Psoas muscle (tissue), 8 donors: Measurements from ENCODE around the gene SARM1. TPM values are rescaled to one million over a fixed set of nuclear protein-coding genes. Genes with fewer than 3 reads are reported as not detected.
"Not testable (repeated sequence)": the region's sequence is repeated elsewhere in the genome, so short reads cannot be mapped to it uniquely, and the experiment has no call there.

Source experiments
- ATAC-seq, 4 donors: fragments of 200-7000 bp; cut with Tn5 transposase; one replicate each; pipeline ENCODE4 v1.9.1; 2020; ENCODE audit warnings: moderate library complexity in 3 of 4, mild to moderate bottlenecking in 2 of 4
- DNase-seq, 2 donors: peaks; one replicate each; pipeline ENCODE4 v3.0.0-alpha.2; 2020
- H3K27ac ChIP-seq: fragments of 200-600 bp; one replicate; pipeline ENCODE4 v1.8.0; 2022
- H3K27me3 ChIP-seq, 3 donors: fragments of 200-600 bp in 1 of 3; one replicate each; pipeline versions ENCODE4 v1.6.1 to v1.8.0; 2013 to 2022; ENCODE audit warnings: low read length in 2 of 3, mild to moderate bottlenecking in 2 of 3, moderate library complexity in 1 of 3; ENCODE audit not compliant: insufficient read depth in 3 of 3
- H3K36me3 ChIP-seq, 2 donors: fragments of 200-600 bp in 1 of 2; one replicate each; pipeline versions ENCODE4 v1.6.1 to v1.8.0; 2013 to 2022; ENCODE audit warnings: low read depth in 1 of 2, mild to moderate bottlenecking in 1 of 2, moderate library complexity in 1 of 2; ENCODE audit not compliant: insufficient read depth in 1 of 2
- H3K4me1 ChIP-seq: fragments of 200-600 bp; one replicate; pipeline ENCODE4 v1.8.0; 2022
- H3K4me3 ChIP-seq: fragments of 200-600 bp; one replicate; pipeline ENCODE4 v1.8.0; 2022; ENCODE audit warnings: mild to moderate bottlenecking
- H3K9me3 ChIP-seq: fragments of 200-600 bp; one replicate; pipeline ENCODE4 v1.8.0; 2022
- WGBS, 3 donors: extraction: QIAGEN DNeasy Blood & Tissue Kit; methylation state at CpG; one replicate each; pipeline versions ENCODE4 v1.1.6 to v1.1.7; 2013; 5-methylcytosine and 5-hydroxymethylcytosine counted together
- intact Hi-C, 2 donors: fragments of 100-400 bp; cut with DNase I; formaldehyde crosslinking; loops; one replicate each; pipeline versions ENCODE4 v1.11.0 to v1.14.2; 2022
- polyA plus RNA-seq, 3 donors: library from polyadenylated mRNA; stranded (reverse); fragments of 200-250 nt; gene quantifications; one replicate each; pipeline ENCODE4 v1.2.3, GENCODE V29; 2013
- total RNA-seq, 4 donors: library from RNA; stranded (reverse); fragmentation: NEBNext Ultra II Directional in 2 of 4; extraction: Animal tissue kit (Norgen Biotek cat#: 25700) in 2 of 4; gene quantifications; one replicate each; pipeline versions ENCODE4 v1.2.1 to v1.2.4, GENCODE V29; 2021 to 2023
- TF ChIP-seq, protein P1 (sequence below): fragments of 200-600 bp; IDR thresholded peaks from one replicate; pipeline ENCODE4 v1.8.0; 2022; ENCODE audit warnings: antibody characterized with exemption
- donor health status: healthy with polysubstance abuse.
- donor health status: DM: no; HTN: no; CAD: no; lungs with moderate emphysema.
- donor health status: Bipolar disorder and iron deficiency.
- donor health status: healthy.
- donor health status: DM: yes; HTN: yes; CAD: no.
- donor health status: DM: no; HTN: no; CAD: no.
- donor health status: DM: no; HTN: no; CAD: no.
- donor health status: DM: yes; HTN: yes; CAD: no.

Gene SARM1
- total and polyA plus RNA-seq, 7 donors: 0.77 to 2.2 (median 1.8) TPM

DNA sequence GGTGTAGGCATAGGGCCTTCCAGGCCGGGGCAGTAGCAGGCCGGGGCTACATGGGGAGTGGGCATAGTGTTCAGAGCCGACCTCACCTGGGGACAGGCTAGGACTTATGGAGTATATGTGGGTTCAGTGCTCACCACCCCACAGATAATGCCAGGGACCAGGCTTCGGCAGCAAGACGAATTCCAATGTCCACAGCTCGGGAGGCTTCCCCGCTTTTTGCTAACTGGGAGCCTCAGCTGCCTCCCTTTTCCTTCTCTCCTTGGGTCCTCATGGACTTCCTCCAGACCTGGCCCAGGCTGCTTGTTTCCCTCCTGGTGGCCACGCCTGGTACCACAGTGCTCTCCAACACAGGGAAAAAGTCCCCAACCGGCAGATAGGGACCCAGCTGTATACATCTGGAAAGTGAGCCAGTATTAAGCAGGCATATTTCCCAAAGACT is 54.6 kb downstream of the SARM1 start:
- DNase-seq (no peak), ATAC-seq (no peak)
- TF ChIP-seq, protein P1, sequence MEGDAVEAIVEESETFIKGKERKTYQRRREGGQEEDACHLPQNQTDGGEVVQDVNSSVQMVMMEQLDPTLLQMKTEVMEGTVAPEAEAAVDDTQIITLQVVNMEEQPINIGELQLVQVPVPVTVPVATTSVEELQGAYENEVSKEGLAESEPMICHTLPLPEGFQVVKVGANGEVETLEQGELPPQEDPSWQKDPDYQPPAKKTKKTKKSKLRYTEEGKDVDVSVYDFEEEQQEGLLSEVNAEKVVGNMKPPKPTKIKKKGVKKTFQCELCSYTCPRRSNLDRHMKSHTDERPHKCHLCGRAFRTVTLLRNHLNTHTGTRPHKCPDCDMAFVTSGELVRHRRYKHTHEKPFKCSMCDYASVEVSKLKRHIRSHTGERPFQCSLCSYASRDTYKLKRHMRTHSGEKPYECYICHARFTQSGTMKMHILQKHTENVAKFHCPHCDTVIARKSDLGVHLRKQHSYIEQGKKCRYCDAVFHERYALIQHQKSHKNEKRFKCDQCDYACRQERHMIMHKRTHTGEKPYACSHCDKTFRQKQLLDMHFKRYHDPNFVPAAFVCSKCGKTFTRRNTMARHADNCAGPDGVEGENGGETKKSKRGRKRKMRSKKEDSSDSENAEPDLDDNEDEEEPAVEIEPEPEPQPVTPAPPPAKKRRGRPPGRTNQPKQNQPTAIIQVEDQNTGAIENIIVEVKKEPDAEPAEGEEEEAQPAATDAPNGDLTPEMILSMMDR: no peak
- Histone ChIP-seq H3K36me3 (no peaks in the 10 kb centered on the region), H3K27me3 (peaks cover 0 to 10% (median 0%) of the 10 kb centered on the region in 3 donors), H3K4me1 (no peaks in the 10 kb centered on the region), H3K9me3 (no peaks in the 10 kb centered on the region), H3K27ac (no peak overlapping the region), H3K4me3 (no peak overlapping the region)
- intact Hi-C loops: loop anchor here in 1 of 2 donors (10.0 kb wide), 1 partner anchor 59 kb away; no protein-coding TSS in a partner anchor
- 65 to 73% (median 68%) methylated on average over 9 of the region's 9 CpGs for WGBS, 3 donors

GRCh38 chr17:28427371-28427770 is 55.9 kb downstream of the SARM1 start:
- DNase-seq: no peak
- no peak overlapping the region for H3K4me3 ChIP-seq
- no peaks in the 10 kb centered on the region for H3K4me1 ChIP-seq
- intact Hi-C loops: loop anchor here in 1 of 2 donors (10.0 kb wide), 1 partner anchor 57 kb away; no protein-coding TSS in a partner anchor
- H3K27ac ChIP-seq: no peak overlapping the region
- H3K9me3 ChIP-seq: no peaks in the 10 kb centered on the region
- H3K27me3 ChIP-seq: peaks cover 0 to 18% (median 0%) of the 10 kb centered on the region in 3 donors
- no peak for ATAC-seq
- TF ChIP-seq, protein P1: no peak
- 63 to 67% (median 64%) methylated on average over 5 of the region's 5 CpGs for WGBS, 3 donors
- H3K36me3 ChIP-seq: no peaks in the 10 kb centered on the region

DNA sequence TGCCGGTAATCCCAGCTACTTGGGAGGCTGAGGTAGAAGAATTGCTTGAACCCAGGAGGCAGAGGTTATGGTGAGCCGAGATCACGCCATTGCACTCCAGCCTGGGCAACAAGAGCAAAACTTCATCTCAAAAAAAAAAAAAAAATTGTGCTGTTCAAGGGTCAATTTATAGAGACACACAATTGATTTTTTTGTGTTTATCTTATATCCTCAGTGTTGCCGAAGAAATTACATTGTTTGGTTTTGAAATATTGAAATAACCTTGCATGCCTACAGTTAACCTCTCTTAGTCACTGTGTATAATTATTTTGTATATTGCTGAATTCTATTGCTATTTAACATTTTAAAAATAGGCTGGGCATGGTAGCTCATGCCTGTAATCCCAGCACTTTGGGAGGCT is 56.5 kb downstream of the SARM1 start:
- H3K9me3 ChIP-seq, H3K4me1 ChIP-seq, ATAC-seq, H3K27ac ChIP-seq, H3K36me3 ChIP-seq, H3K4me3 ChIP-seq, DNase-seq: not testable (repeated sequence)
- peaks cover 0 to 20% (median 0%) of the 10 kb centered on the region in 3 donors for H3K27me3 ChIP-seq
- WGBS, 3 donors: 82 to 92% (median 82%) methylated on average over 4 of the region's 4 CpGs
- intact Hi-C loops: loop anchor here in 1 of 2 donors (10.0 kb wide), 1 partner anchor 57 kb away; no protein-coding TSS in a partner anchor

- 36 to 60% (median 41%) methylated on average over 1 of the region's 1 CpG for WGBS, 3 donors
- no peak overlapping the region for H3K4me3 ChIP-seq
- no peaks in the 10 kb centered on the region for H3K36me3 ChIP-seq
- ATAC-seq: no peak
- TF ChIP-seq, protein P1: no peak
- peaks cover 0 to 13% (median 0%) of the 10 kb centered on the region in 3 donors for H3K27me3 ChIP-seq
- H3K27ac ChIP-seq: no peak overlapping the region
- no peaks in the 10 kb centered on the region for H3K4me1 ChIP-seq
- intact Hi-C loops: no loop called here
- DNase-seq: no peak
- no peaks in the 10 kb centered on the region for H3K9me3 ChIP-seq
These were observed 62.2 kb downstream of the SARM1 start for GRCh38 chr17:28433721-28434120.

GRCh38 chr17:28434326-28434725 is 62.8 kb downstream of the SARM1 start:
- H3K27me3 ChIP-seq: peaks cover 0 to 13% (median 0%) of the 10 kb centered on the region in 3 donors
- intact Hi-C loops, ATAC-seq, H3K9me3 ChIP-seq, H3K36me3 ChIP-seq, H3K27ac ChIP-seq, H3K4me1 ChIP-seq, DNase-seq, H3K4me3 ChIP-seq: not testable (repeated sequence)
- 74 to 84% (median 78%) methylated on average over 8 of the region's 8 CpGs for WGBS, 3 donors
